Endothelial cell (in vitro differentiated cells): Measurements from ENCODE around the gene DHRS4. TPM values are rescaled to one million over a fixed set of nuclear protein-coding genes. Genes with fewer than 3 reads are reported as not detected.

Experiments
- DNase-seq: peaks from one replicate; pipeline ENCODE4 v3.0.0; 2021; ENCODE audit warnings: low spot score
- H3K27ac Mint-ChIP-seq: one replicate; pipeline ENCODE4 v1.8.0; 2021; ENCODE audit warnings: mixed read lengths, inconsistent platforms; ENCODE audit not compliant: unreplicated experiment
- H3K27me3 Mint-ChIP-seq: one replicate; pipeline ENCODE4 v1.8.0; 2021; ENCODE audit warnings: mild to moderate bottlenecking, moderate library complexity, mixed read lengths, inconsistent platforms; ENCODE audit not compliant: unreplicated experiment
- H3K36me3 Mint-ChIP-seq: one replicate; pipeline ENCODE4 v1.8.0; 2021; ENCODE audit warnings: mild to moderate bottlenecking, low read depth, mixed read lengths, inconsistent platforms; ENCODE audit not compliant: unreplicated experiment
- H3K4me1 Mint-ChIP-seq: one replicate; pipeline ENCODE4 v1.8.0; 2021; ENCODE audit warnings: mild to moderate bottlenecking, mixed read lengths, inconsistent platforms; ENCODE audit not compliant: unreplicated experiment
- H3K4me3 Mint-ChIP-seq: one replicate; pipeline ENCODE4 v1.8.0; 2021; ENCODE audit warnings: mild to moderate bottlenecking, mixed read lengths, inconsistent platforms; ENCODE audit not compliant: unreplicated experiment
- H3K9me3 Mint-ChIP-seq: one replicate; pipeline ENCODE4 v1.8.0; 2021; ENCODE audit warnings: mixed read lengths, inconsistent platforms; ENCODE audit not compliant: unreplicated experiment
- long read RNA-seq: library from polyadenylated mRNA; unstranded; transcript quantifications from one replicate; pipeline ENCODE4 v2.0.0, GENCODE V29; 2020; ENCODE audit not compliant: unreplicated experiment
- total RNA-seq: library from RNA; stranded (reverse); fragmentation: NEBNext Ultra II Directional; extraction: Animal tissue kit (Norgen Biotek cat#: 25700); gene quantifications from one replicate; pipeline ENCODE4 v1.2.1, GENCODE V29; 2021; ENCODE audit not compliant: unreplicated experiment
- TF ChIP-seq, protein P1 (sequence below): fragments of 200-600 bp; sonication (generic); IDR thresholded peaks from one replicate; pipeline ENCODE4 v1.5.0; 2021; ENCODE audit warnings: antibody characterized with exemption; ENCODE audit not compliant: unreplicated experiment

Gene DHRS4
- 18.9 TPM for total RNA-seq
- long read RNA-seq, transcript DHRS4-203 (5 exons, 727 nt), result minor isoform, 5 of 35 reads
- long read RNA-seq, transcript DHRS4-201 (8 exons, 1,443 nt), result major isoform, 23 of 35 reads
- long read RNA-seq, partial matches to known transcripts, result 0 of 35 reads
- long read RNA-seq, other reads (novel, unspliced or antisense), result 5 of 35 reads

DNA sequence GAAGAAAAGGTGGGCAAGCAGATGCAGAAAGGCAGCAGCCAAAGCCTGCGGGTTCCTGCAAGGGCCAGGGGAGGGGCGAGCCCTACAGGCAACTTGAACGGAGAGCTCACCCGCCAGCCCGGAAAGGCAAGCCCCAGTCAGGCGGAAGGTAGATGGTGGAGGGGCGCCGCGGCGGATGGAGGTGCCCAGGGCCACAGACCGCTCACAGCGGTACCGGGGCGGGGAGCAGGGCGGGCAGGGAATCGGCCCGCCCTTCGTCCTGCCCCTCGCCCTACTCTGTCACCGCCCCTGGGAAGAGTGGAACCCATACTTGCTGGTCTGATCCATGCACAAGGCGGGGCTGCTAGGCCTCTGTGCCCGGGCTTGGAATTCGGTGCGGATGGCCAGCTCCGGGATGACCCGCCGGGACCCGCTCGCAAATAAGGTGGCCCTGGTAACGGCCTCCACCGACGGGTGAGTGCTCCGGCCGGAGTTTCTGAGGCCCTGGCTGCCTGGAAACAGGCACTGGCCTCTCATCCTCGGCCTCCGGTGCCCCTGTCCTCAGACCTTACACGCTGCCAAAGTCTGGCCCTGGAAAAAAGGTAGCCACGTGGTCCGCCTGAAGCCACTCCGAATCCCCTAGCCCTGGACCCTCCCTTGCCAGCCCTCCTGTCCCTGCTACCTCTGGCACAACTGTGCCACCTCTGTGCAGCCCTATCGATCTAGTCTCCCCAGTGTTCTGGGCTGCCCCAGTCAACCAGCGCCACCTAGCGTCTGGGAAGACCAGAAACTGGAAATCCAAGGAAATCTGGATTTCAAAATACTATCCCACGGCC, at the start of gene DHRS4:
Gene DHRS4 (plus strand): TSS at position 307 of the 815 bp plus-strand sequence. CDS start 19 bp downstream, at position 326.
- H3K9me3 Mint-ChIP-seq, result no peaks in the 10 kb centered on the region

DNA sequence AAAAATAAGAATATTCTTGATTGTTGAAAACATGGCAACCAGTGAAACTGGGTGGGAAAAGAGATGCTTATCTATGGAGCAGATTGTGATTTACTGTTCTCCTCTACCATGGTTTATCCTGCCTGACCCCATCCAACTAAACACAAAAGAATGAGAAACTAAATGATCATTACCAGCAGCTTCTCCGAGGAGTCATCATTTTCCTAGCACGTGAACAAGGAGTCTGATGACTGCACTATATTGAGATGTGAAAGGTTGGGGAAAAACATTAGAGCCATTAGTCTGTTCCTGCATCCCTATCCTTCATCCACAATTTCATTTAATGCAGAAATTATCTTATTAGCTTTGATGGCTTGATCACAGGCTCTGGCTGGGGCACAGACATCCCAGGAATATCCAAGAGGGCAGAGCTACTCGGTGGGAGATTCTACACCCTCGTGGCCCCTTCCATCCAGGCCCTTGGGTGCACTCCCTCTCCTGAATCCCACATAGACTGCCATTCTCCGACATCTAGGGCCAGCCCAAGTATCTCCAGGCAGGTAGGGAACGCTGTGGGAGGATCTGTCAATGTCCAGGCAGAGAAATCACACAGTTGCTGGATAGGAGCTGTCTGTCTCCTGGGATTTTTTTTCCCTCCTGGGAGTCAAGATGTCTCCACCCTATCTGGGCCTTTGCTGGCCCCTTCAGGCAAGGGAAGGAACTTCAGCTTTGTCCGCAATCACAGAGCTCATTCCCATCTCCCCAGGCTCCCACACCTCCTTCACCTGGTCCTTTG, 43.3 kb upstream of the DHRS4 start:
- TF ChIP-seq, protein P1, sequence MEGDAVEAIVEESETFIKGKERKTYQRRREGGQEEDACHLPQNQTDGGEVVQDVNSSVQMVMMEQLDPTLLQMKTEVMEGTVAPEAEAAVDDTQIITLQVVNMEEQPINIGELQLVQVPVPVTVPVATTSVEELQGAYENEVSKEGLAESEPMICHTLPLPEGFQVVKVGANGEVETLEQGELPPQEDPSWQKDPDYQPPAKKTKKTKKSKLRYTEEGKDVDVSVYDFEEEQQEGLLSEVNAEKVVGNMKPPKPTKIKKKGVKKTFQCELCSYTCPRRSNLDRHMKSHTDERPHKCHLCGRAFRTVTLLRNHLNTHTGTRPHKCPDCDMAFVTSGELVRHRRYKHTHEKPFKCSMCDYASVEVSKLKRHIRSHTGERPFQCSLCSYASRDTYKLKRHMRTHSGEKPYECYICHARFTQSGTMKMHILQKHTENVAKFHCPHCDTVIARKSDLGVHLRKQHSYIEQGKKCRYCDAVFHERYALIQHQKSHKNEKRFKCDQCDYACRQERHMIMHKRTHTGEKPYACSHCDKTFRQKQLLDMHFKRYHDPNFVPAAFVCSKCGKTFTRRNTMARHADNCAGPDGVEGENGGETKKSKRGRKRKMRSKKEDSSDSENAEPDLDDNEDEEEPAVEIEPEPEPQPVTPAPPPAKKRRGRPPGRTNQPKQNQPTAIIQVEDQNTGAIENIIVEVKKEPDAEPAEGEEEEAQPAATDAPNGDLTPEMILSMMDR, result peak; percentile 87
- Mint-ChIP-seq H3K4me3 (no peak overlapping the region), H3K27me3 (peaks cover 3% of the 10 kb centered on the region), H3K9me3 (no peaks in the 10 kb centered on the region), H3K4me1 (peaks cover 4% of the 10 kb centered on the region), H3K27ac (no peak overlapping the region), H3K36me3 (no peaks in the 10 kb centered on the region)
- DNase-seq, result peak; percentile 75

More for the DNA sequence above, at the start of gene DHRS4:
- Mint-ChIP-seq H3K4me3 (peak within 1 kb of the TSS; percentile 99), H3K27me3 (peaks cover 14% of the 10 kb centered on the region), H3K36me3 (peaks cover 6% of the 10 kb centered on the region), H3K4me1 (peaks cover 12% of the 10 kb centered on the region), H3K27ac (peak within 1 kb of the TSS; percentile 94)
- TF ChIP-seq, protein P1, result peak; percentile 84
- DNase-seq, result peak; percentile 76

DNA sequence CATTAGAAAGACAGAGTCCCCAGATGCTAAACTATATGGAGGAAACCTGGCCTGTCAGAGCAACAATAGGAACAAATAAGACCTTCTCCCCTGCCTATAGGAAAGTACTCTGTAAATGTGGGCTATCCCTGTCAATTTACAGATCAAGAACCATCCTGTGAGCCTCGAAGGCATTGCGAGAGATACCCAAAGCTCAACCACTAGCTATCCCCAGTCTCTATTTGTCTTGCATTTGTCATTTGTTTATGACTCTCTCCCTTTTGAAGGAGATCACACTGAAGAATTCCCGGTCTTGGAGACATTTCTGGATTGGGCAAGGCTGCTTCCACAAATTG, 42.7 kb upstream of the DHRS4 start:
- DNase-seq, result no peak
- Mint-ChIP-seq H3K4me1 (peaks cover 4% of the 10 kb centered on the region), H3K27ac (no peak overlapping the region), H3K9me3 (no peaks in the 10 kb centered on the region), H3K36me3 (no peaks in the 10 kb centered on the region), H3K27me3 (peaks cover 3% of the 10 kb centered on the region), H3K4me3 (no peak overlapping the region)
- TF ChIP-seq, protein P1, result no peak

DNA sequence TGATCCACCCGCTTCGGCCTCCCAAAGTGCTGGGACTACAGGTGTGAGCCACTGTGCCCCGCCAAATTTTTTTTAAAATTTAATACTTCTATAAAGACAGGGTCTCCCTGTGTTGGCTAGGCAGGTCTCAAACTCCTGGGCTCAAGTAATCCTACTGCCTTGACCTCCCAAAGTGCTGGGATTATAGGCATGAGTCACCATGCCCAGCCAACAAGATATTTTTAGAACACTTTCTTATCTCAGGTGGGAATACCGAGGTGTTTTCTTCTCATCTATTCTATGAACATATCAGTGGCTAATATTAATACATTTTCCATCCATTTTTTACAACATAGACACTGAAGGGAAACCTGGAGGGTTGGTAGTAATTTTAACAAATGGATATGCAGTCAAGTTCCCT, 38.0 kb upstream of the DHRS4 start:
- Mint-ChIP-seq H3K27ac (no peak overlapping the region), H3K4me3 (no peak overlapping the region), H3K36me3 (no peaks in the 10 kb centered on the region), H3K9me3 (no peaks in the 10 kb centered on the region), H3K27me3 (peaks cover 5% of the 10 kb centered on the region), H3K4me1 (peaks cover 4% of the 10 kb centered on the region)
- TF ChIP-seq, protein P1, result no peak
- no peak for DNase-seq
